GM23338 (cell line): Measurements from ENCODE around the gene RP9. TPM values are rescaled to one million over a fixed set of nuclear protein-coding genes. Genes with fewer than 3 reads are reported as not detected.

Experiments
- ATAC-seq: fragments of 200-7000 bp; cut with Tn5 transposase; 3 replicates; pipeline ENCODE4 v1.9.1; 2020
- DNase-seq: peaks from one replicate; pipeline ENCODE4 v3.0.0-alpha.2; 2015; ENCODE audit warnings: low spot score
- H2AFZ ChIP-seq: fragments of 200-600 bp; sonication (generic); 2 replicates; pipeline ENCODE4 v1.8.0; 2016; ENCODE audit warnings: antibody characterized with exemption, mild to moderate bottlenecking, moderate library complexity
- H3F3A ChIP-seq: fragments of 200-600 bp; sonication (generic); replicated peaks from 2 replicates; pipeline ENCODE4 v1.8.0; 2017; ENCODE audit warnings: antibody characterized with exemption, mixed run types, low read depth
- H3K27ac ChIP-seq: fragments of 200-600 bp; sonication (generic); 2 replicates; pipeline ENCODE4 v1.6.1; 2016; ENCODE audit warnings: low read depth
- H3K27me3 ChIP-seq: fragments of 200-600 bp; sonication (generic); 2 replicates; pipeline ENCODE4 v1.8.0; 2016; ENCODE audit warnings: mild to moderate bottlenecking, mixed run types, moderate library complexity; ENCODE audit not compliant: insufficient read depth
- H3K36me3 ChIP-seq: fragments of 200-600 bp; sonication (generic); 2 replicates; pipeline ENCODE4 v1.8.0; 2016; ENCODE audit warnings: mild to moderate bottlenecking; ENCODE audit not compliant: insufficient read depth
- H3K4me1 ChIP-seq: fragments of 200-600 bp; sonication (generic); 2 replicates; pipeline ENCODE4 v1.8.0; 2016; ENCODE audit warnings: mild to moderate bottlenecking, moderate library complexity; ENCODE audit not compliant: insufficient read depth
- H3K4me2 ChIP-seq: fragments of 200-600 bp; sonication (generic); 2 replicates; pipeline ENCODE4 v1.7.1; 2017; ENCODE audit warnings: mixed run types
- H3K4me3 ChIP-seq: fragments of 200-600 bp; sonication (generic); 2 replicates; pipeline ENCODE4 v1.6.1; 2016; ENCODE audit warnings: mixed run types
- H3K79me2 ChIP-seq: fragments of 200-600 bp; sonication (generic); replicated peaks from 2 replicates; pipeline ENCODE4 v1.8.0; 2017; ENCODE audit warnings: mild to moderate bottlenecking; ENCODE audit not compliant: insufficient read depth
- H3K9me2 ChIP-seq: fragments of 200-600 bp; sonication (generic); 2 replicates; pipeline ENCODE4 v1.8.0; 2017; ENCODE audit not compliant: insufficient read depth
- H4K20me1 ChIP-seq: fragments of 200-600 bp; sonication (generic); replicated peaks from 2 replicates; pipeline ENCODE4 v1.8.0; 2017; ENCODE audit warnings: mild to moderate bottlenecking; ENCODE audit not compliant: insufficient read depth
- H3K27ac Mint-ChIP-seq: 2 replicates; pipeline ENCODE4 v1.8.0; 2020; ENCODE audit warnings: inconsistent platforms, mild to moderate bottlenecking, moderate library complexity, mixed read lengths
- H3K27me3 Mint-ChIP-seq: 3 replicates; pipeline ENCODE4 v1.8.0; 2022; ENCODE audit warnings: low read depth, mild to moderate bottlenecking, moderate library complexity, mixed read lengths, inconsistent platforms; ENCODE audit not compliant: insufficient read depth, poor library complexity
- H3K36me3 Mint-ChIP-seq: 3 replicates; pipeline ENCODE4 v1.8.0; 2021; ENCODE audit warnings: low read depth, mild to moderate bottlenecking, inconsistent platforms, moderate library complexity, mixed read lengths
- H3K4me1 Mint-ChIP-seq: 3 replicates; pipeline ENCODE4 v1.8.0; 2020; ENCODE audit warnings: mild to moderate bottlenecking, inconsistent platforms, mixed read lengths
- H3K4me3 Mint-ChIP-seq: 3 replicates; pipeline ENCODE4 v1.8.0; 2021; ENCODE audit warnings: moderate library complexity, mild to moderate bottlenecking, inconsistent platforms, mixed read lengths
- H3K9me3 Mint-ChIP-seq: 3 replicates; pipeline ENCODE4 v1.8.0; 2020; ENCODE audit warnings: moderate library complexity, mild to moderate bottlenecking, inconsistent platforms, mixed read lengths
- CREB1 ChIP-seq: fragments of 250-450 bp; sonication (Bioruptor Pico); IDR thresholded peaks from 2 replicates; pipeline ENCODE4 v1.5.0; 2020; ENCODE audit warnings: low read depth, mild to moderate bottlenecking, moderate library complexity
- EZH2phosphoT487 ChIP-seq: fragments of 200-600 bp; sonication (generic); IDR thresholded peaks from one replicate; pipeline ENCODE4 v1.8.1; 2018; ENCODE audit warnings: antibody characterized with exemption; ENCODE audit not compliant: unreplicated experiment
- NANOG ChIP-seq: IDR thresholded peaks from 2 replicates; pipeline ENCODE4 v1.6.1; 2016; ENCODE audit warnings: antibody characterized with exemption, borderline replicate concordance
- ZNF331 ChIP-seq: fragments of 250-450 bp; sonication (Bioruptor Pico); IDR thresholded peaks from 2 replicates; pipeline ENCODE4 v1.5.0; 2020; ENCODE audit warnings: low read depth, mild to moderate bottlenecking, moderate library complexity
- ZNF462 ChIP-seq: fragments of 250-450 bp; sonication (Bioruptor Pico); IDR thresholded peaks from 2 replicates; pipeline ENCODE4 v1.5.0; 2020; ENCODE audit warnings: mild to moderate bottlenecking, moderate library complexity
- polyA plus RNA-seq: library from polyadenylated mRNA; unstranded; fragments of >200 nt; fragmentation: Nextera tagmentation; extraction: Ambion mirVana; gene quantifications from 2 replicates; pipeline ENCODE4 v1.2.1, GENCODE V29; 2016
- total RNA-seq: library from RNA; depleted of rRNA; stranded (reverse); fragments of >200 nt; shearing (Covaris generic); gene quantifications from 2 replicates; pipeline ENCODE4 v1.2.3, GENCODE V29; 2014

The RP9 gene
- total and polyA plus RNA-seq, 2 experiments from 2014 or later, result 8.7 to 43.2 TPM

DNA sequence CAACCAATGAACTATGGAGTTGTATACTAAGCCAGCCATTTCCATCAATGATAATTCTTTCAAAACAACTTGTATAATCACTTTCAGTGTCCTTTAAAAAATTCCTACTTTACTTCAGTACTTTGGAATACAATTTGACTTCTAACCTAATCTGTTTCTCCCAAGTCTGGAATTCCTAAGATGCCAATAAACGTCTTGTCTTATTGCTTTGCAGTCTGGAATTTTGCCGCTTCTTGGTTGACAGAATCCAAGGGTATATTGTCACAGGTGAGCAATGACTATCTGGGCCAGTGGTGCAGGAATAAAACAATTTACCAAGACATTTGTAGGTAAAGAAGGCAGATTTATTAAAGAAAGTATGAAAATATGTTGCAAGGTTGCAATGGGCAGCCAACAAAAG, 21.8 kb downstream of the RP9 start:
- no peaks in the 10 kb centered on the region for H3K36me3 ChIP-seq
- no peak overlapping the region for H2AFZ ChIP-seq
- H3K4me3 ChIP-seq, result no peak overlapping the region
- no peaks in the 10 kb centered on the region for H3K4me1 Mint-ChIP-seq
- no peaks in the 10 kb centered on the region for H3K79me2 ChIP-seq
- no peaks in the 10 kb centered on the region for H3K27me3 ChIP-seq
- H3F3A ChIP-seq, result no peaks in the 10 kb centered on the region
- no peak overlapping the region for H3K27ac ChIP-seq
- H3K9me2 ChIP-seq, result no peaks in the 10 kb centered on the region; the same call in 1 of the 2 replicates
- H3K9me3 Mint-ChIP-seq, result no peaks in the 10 kb centered on the region
- no peak for DNase-seq
- ATAC-seq, result no peak
- TF ChIP-seq ZNF462 (CRISPR knock-in tag) (no peak), NANOG (no peak), ZNF331 (CRISPR knock-in tag) (no peak), CREB1 (CRISPR knock-in tag) (no peak), EZH2phosphoT487 (no peak)
- H3K4me1 ChIP-seq, result no peaks in the 10 kb centered on the region
- H4K20me1 ChIP-seq, result no peaks in the 10 kb centered on the region
- no peak overlapping the region for H3K4me3 Mint-ChIP-seq
- H3K4me2 ChIP-seq, result no peak overlapping the region
- no peak overlapping the region for H3K27ac Mint-ChIP-seq
- no peaks in the 10 kb centered on the region; the same call in 2 of the 3 replicates for H3K36me3 Mint-ChIP-seq
- H3K27me3 Mint-ChIP-seq, result peaks cover 2% of the 10 kb centered on the region
